ENCODE data around the gene C10orf90.

The C10orf90 gene

GRCh38 chr10:126618466-126618865 lies 52.0 kb downstream of the C10orf90 start:
- TF ChIP-seq CTCF (conservative IDR thresholded peaks at IDR 0.05; ENCODE audit: low read depth, low read length), result no peak
- H3K4me3 ChIP-seq (IDR thresholded peaks at IDR 0.05; ENCODE audit: insufficient read depth, low read depth, low read length), result no peak overlapping the region
- no peak overlapping the region for H2AFZ ChIP-seq (ENCODE audit: low read depth)
- H4K20me1 ChIP-seq (ENCODE audit: insufficient read depth), result no peaks in the 10 kb centered on the region
- no peaks in the 10 kb centered on the region for H3K4me1 ChIP-seq (ENCODE audit: low read depth, poor library complexity, severe bottlenecking)
- no peaks in the 10 kb centered on the region for H3K27me3 ChIP-seq (ENCODE audit: insufficient read depth, low read depth)
- H3K27ac ChIP-seq, result no peak overlapping the region
- H3K36me3 ChIP-seq (ENCODE audit: insufficient read depth), result no peaks in the 10 kb centered on the region
- no peaks in the 10 kb centered on the region for H3K79me2 ChIP-seq (ENCODE audit: insufficient read depth, low read depth)
- H3K4me2 ChIP-seq, result no peak overlapping the region
- H3K9ac ChIP-seq, result no peak overlapping the region

- no peak overlapping the region for H3K4me2 ChIP-seq
Measured at GRCh38 chr10:126617733-126618132, 52.8 kb downstream of the C10orf90 start.

GRCh38 chr10:126617208-126617607 lies 53.3 kb downstream of the C10orf90 start:
- no peak overlapping the region for H3K4me3 ChIP-seq (IDR thresholded peaks at IDR 0.05; ENCODE audit: insufficient read depth, low read depth, low read length)
- H3K79me2 ChIP-seq (ENCODE audit: insufficient read depth, low read depth), result no peaks in the 10 kb centered on the region
- no peak overlapping the region for H3K27ac ChIP-seq
- no peaks in the 10 kb centered on the region for H4K20me1 ChIP-seq (ENCODE audit: insufficient read depth)
- H3K9ac ChIP-seq, result no peak overlapping the region
- H3K36me3 ChIP-seq (ENCODE audit: insufficient read depth), result no peaks in the 10 kb centered on the region
- H3K4me1 ChIP-seq (ENCODE audit: low read depth, poor library complexity, severe bottlenecking), result no peaks in the 10 kb centered on the region
- no peak for TF ChIP-seq CTCF (conservative IDR thresholded peaks at IDR 0.05; ENCODE audit: low read depth, low read length)
- H3K4me2 ChIP-seq, result no peak overlapping the region
- H2AFZ ChIP-seq (ENCODE audit: low read depth), result no peak overlapping the region
- no peaks in the 10 kb centered on the region for H3K27me3 ChIP-seq (ENCODE audit: insufficient read depth, low read depth)

More at GRCh38 chr10:126617733-126618132, 52.8 kb downstream of the C10orf90 start:
- Histone ChIP-seq H3K27me3 (ENCODE audit: insufficient read depth, low read depth) (no peaks in the 10 kb centered on the region), H4K20me1 (ENCODE audit: insufficient read depth) (no peaks in the 10 kb centered on the region), H3K9ac (no peak overlapping the region), H3K27ac (no peak overlapping the region), H3K36me3 (ENCODE audit: insufficient read depth) (no peaks in the 10 kb centered on the region), H2AFZ (ENCODE audit: low read depth) (no peak overlapping the region), H3K4me1 (ENCODE audit: low read depth, poor library complexity, severe bottlenecking) (no peaks in the 10 kb centered on the region), H3K79me2 (ENCODE audit: insufficient read depth, low read depth) (no peaks in the 10 kb centered on the region), H3K4me3 (IDR thresholded peaks at IDR 0.05; ENCODE audit: insufficient read depth, low read depth, low read length) (no peak overlapping the region)
- no peak for TF ChIP-seq CTCF (conservative IDR thresholded peaks at IDR 0.05; ENCODE audit: low read depth, low read length)

GRCh38 chr10:126616737-126617136 lies 53.8 kb downstream of the C10orf90 start:
- Histone ChIP-seq H3K4me3 (IDR thresholded peaks at IDR 0.05; ENCODE audit: insufficient read depth, low read depth, low read length) (no peak overlapping the region), H3K9ac (no peak overlapping the region), H4K20me1 (ENCODE audit: insufficient read depth) (no peaks in the 10 kb centered on the region), H3K27me3 (ENCODE audit: insufficient read depth, low read depth) (no peaks in the 10 kb centered on the region), H3K4me2 (no peak overlapping the region), H3K79me2 (ENCODE audit: insufficient read depth, low read depth) (no peaks in the 10 kb centered on the region), H3K36me3 (ENCODE audit: insufficient read depth) (no peaks in the 10 kb centered on the region), H2AFZ (ENCODE audit: low read depth) (no peak overlapping the region), H3K27ac (no peak overlapping the region), H3K4me1 (ENCODE audit: low read depth, poor library complexity, severe bottlenecking) (no peaks in the 10 kb centered on the region)
- TF ChIP-seq CTCF (conservative IDR thresholded peaks at IDR 0.05; ENCODE audit: low read depth, low read length), result no peak

Data from KMS-11 (cell line).